ENCODE data around the gene COL23A1. TPM values are rescaled to one million over a fixed set of nuclear protein-coding genes. Genes with fewer than 3 reads are reported as not detected.

Gene COL23A1
- total RNA-seq, 1 experiment from 2014 or later: not detected

DNA sequence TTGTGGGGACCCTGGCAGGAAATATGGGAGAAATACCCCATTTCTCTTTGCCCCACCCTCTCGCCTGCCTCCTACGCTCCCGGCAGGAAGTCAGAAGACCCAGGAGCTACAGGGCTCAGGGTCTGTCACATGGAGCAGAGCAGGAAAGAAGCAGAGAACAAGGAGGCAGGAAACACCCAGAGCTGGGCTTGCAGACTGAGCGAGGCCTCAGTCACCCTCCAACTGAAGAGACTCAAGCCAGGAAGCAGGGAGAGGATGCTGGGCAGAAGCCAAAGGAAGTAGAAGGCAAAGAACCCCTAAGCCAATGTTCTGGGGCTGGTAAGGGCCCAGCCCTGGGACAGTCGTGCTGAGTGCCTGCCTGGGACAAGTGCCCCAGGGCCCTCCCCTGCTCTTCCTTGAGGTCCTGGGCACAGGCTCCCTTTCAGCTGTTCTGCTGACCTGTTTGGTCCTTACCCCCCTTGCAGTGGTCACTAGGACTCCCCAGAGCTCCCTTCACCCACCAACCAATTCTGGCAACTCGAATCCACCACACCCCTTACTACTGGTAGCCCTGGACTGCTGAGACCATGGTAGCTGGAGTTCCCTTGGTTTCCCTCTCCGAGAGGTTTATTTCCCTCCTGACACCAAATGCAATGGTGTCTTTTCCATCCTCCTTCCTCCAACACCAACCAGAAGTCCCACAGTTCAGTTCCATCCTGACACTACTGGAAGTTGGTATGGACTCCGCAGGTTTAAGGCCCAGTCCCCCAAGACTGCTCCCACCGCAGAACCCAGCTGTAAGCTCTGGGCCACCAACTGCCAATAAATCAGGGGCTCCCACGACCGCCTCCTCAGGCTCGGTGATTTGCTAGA is 157.5 kb downstream of the COL23A1 start:
- intact Hi-C loops (cut with micrococcal nuclease; ENCODE audit: unreplicated experiment): no loop called here
- H3K9me3 ChIP-seq (ENCODE audit: low read depth, low read length, poor library complexity, severe bottlenecking): no peaks in the 10 kb centered on the region
- TF ChIP-seq EZH2 (IDR thresholded peaks at IDR 0.05; ENCODE audit: borderline replicate concordance, low read depth, low read length, poor library complexity, severe bottlenecking): no peak
- TF ChIP-seq, protein P1, sequence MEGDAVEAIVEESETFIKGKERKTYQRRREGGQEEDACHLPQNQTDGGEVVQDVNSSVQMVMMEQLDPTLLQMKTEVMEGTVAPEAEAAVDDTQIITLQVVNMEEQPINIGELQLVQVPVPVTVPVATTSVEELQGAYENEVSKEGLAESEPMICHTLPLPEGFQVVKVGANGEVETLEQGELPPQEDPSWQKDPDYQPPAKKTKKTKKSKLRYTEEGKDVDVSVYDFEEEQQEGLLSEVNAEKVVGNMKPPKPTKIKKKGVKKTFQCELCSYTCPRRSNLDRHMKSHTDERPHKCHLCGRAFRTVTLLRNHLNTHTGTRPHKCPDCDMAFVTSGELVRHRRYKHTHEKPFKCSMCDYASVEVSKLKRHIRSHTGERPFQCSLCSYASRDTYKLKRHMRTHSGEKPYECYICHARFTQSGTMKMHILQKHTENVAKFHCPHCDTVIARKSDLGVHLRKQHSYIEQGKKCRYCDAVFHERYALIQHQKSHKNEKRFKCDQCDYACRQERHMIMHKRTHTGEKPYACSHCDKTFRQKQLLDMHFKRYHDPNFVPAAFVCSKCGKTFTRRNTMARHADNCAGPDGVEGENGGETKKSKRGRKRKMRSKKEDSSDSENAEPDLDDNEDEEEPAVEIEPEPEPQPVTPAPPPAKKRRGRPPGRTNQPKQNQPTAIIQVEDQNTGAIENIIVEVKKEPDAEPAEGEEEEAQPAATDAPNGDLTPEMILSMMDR (conservative IDR thresholded peaks at IDR 0.05; ENCODE audit: low read depth, low read length): no peak
- ChIA-PET CTCF (no interaction called here), POLR2A (ENCODE audit: low non-redundant PET) (no interaction called here)
- DNase-seq (ENCODE audit: low spot score): no peak
- H3K4me1 ChIP-seq (ENCODE audit: insufficient read depth, low read length, poor library complexity, severe bottlenecking): peaks cover 15% of the 10 kb centered on the region
- H3K27me3 ChIP-seq (replicated peaks; ENCODE audit: insufficient read depth, low read depth, low read length, poor library complexity): no peaks in the 10 kb centered on the region
- no peak overlapping the region for H3K27ac ChIP-seq (ENCODE audit: low read depth, low read length, poor library complexity, severe bottlenecking)
- no peaks in the 10 kb centered on the region for H3K36me3 ChIP-seq (ENCODE audit: insufficient read depth, low read length, poor library complexity, severe bottlenecking)
- no peak overlapping the region for H3K4me3 ChIP-seq (ENCODE audit: low read depth, low read length, poor library complexity, severe bottlenecking)
- no TSS peak for BruUV-seq (replicated peaks)

DNA sequence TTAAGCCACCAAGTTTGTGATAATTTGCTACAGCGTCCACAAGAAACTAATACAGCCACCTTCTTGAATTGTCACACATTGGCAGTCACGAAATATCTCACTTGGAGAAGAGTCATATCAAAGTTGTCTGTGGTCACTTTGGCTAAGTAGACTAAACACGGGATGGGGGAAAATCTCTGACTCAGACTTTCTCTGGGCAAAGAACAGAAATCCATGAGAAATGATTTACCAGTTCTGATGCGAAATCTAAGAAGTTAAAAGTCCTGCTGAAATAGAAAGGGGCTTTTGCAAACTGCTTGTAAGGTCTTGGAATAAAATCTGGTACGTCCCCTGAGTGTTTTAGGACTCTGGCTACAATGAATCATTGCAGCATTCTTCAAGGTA is 158.4 kb downstream of the COL23A1 start:
- Histone ChIP-seq H3K4me1 (ENCODE audit: insufficient read depth, low read length, poor library complexity, severe bottlenecking) (peaks cover 15% of the 10 kb centered on the region), H3K27ac (ENCODE audit: low read depth, low read length, poor library complexity, severe bottlenecking) (no peak overlapping the region), H3K27me3 (replicated peaks; ENCODE audit: insufficient read depth, low read depth, low read length, poor library complexity) (no peaks in the 10 kb centered on the region), H3K9me3 (ENCODE audit: low read depth, low read length, poor library complexity, severe bottlenecking) (no peaks in the 10 kb centered on the region), H3K36me3 (ENCODE audit: insufficient read depth, low read length, poor library complexity, severe bottlenecking) (no peaks in the 10 kb centered on the region), H3K4me3 (ENCODE audit: low read depth, low read length, poor library complexity, severe bottlenecking) (no peak overlapping the region)
- ChIA-PET POLR2A (ENCODE audit: low non-redundant PET) (no interaction called here), CTCF (no interaction called here)
- TF ChIP-seq, protein P1 (conservative IDR thresholded peaks at IDR 0.05; ENCODE audit: low read depth, low read length): no peak
- no peak for TF ChIP-seq EZH2 (IDR thresholded peaks at IDR 0.05; ENCODE audit: borderline replicate concordance, low read depth, low read length, poor library complexity, severe bottlenecking)
- no TSS peak for BruUV-seq (replicated peaks)
- no peak for DNase-seq (ENCODE audit: low spot score)
- intact Hi-C loops (cut with micrococcal nuclease; ENCODE audit: unreplicated experiment): no loop called here

DNA sequence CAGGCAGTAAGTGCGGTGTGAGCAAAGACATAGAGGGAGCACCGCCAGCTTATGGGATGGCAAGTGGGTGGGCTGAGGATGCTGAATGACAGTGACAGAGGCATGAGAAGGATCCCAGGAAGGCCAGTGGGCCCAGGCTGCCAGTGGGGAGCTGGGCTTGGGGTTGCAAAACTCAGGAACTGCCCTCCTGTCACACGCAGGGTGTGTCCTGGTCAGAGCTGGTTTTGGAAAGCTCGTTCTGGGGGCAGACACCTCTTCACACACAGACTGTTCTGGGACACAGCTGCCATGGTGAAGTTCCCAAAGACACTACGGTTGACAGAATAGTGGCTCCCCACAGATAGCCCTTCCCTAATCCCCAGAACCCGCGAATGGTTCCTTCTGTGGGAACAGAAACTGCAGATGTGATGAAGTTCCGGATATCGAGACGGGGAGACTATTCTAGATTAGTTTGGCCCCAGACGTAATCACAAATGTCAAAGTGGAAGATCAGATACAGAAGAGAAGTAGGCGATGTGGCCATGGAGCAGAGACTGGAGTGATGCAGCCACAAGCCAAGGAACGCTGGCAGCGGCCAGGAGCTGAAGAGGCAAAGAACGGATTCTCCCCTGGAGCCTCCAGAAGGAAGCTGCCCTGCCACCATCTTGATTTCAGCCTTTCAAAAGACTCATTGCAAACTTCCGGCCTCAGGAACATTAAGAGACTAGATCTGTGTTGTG is 159.0 kb downstream of the COL23A1 start:
- Histone ChIP-seq H3K9me3 (ENCODE audit: low read depth, low read length, poor library complexity, severe bottlenecking) (no peaks in the 10 kb centered on the region), H3K36me3 (ENCODE audit: insufficient read depth, low read length, poor library complexity, severe bottlenecking) (no peaks in the 10 kb centered on the region), H3K27me3 (replicated peaks; ENCODE audit: insufficient read depth, low read depth, low read length, poor library complexity) (no peaks in the 10 kb centered on the region), H3K4me1 (ENCODE audit: insufficient read depth, low read length, poor library complexity, severe bottlenecking) (peaks cover 15% of the 10 kb centered on the region), H3K27ac (ENCODE audit: low read depth, low read length, poor library complexity, severe bottlenecking) (no peak overlapping the region), H3K4me3 (ENCODE audit: low read depth, low read length, poor library complexity, severe bottlenecking) (no peak overlapping the region)
- no peak for DNase-seq (ENCODE audit: low spot score)
- TF ChIP-seq, protein P1 (conservative IDR thresholded peaks at IDR 0.05; ENCODE audit: low read depth, low read length): no peak
- TF ChIP-seq EZH2 (IDR thresholded peaks at IDR 0.05; ENCODE audit: borderline replicate concordance, low read depth, low read length, poor library complexity, severe bottlenecking): no peak
- no TSS peak for BruUV-seq (replicated peaks)
- intact Hi-C loops (cut with micrococcal nuclease; ENCODE audit: unreplicated experiment): no loop called here
- POLR2A ChIA-PET (ENCODE audit: low non-redundant PET): no interaction called here
- CTCF ChIA-PET: no interaction called here
